Thyroid gland (tissue), 4 donors: ENCODE measurements around the gene DNAJB9. TPM values are rescaled to one million over a fixed set of nuclear protein-coding genes. Genes with fewer than 3 reads are reported as not detected.
"Not testable (repeated sequence)": the region's sequence is repeated elsewhere in the genome, so short reads cannot be mapped to it uniquely, and the experiment has no call there.

Source experiments
- DNase-seq, 2 donors: peaks; one replicate each; pipeline ENCODE4 v3.0.0-alpha.2; 2019
- H3K27ac ChIP-seq, 3 donors: fragments of 200-600 bp; sonication (generic); 1 replicate in 2 of 3; 2 replicates in 1 of 3; pipeline ENCODE4 v1.5.1; 2016 to 2019; ENCODE audit warnings: mild to moderate bottlenecking in 1 of 3, moderate library complexity in 1 of 3
- H3K27me3 ChIP-seq: fragments of 200-600 bp; sonication (generic); one replicate; pipeline ENCODE4 v1.5.1; 2019
- H3K36me3 ChIP-seq, 2 donors: fragments of 200-600 bp; sonication (generic); one replicate each; pipeline ENCODE4 v1.5.1; 2016 to 2019
- H3K4me1 ChIP-seq, 2 donors: fragments of 200-600 bp; sonication (generic); one replicate each; pipeline ENCODE4 v1.5.1; 2017 to 2019
- H3K4me3 ChIP-seq, 3 donors: fragments of 200-600 bp; sonication (generic); replicated peaks in 1 of 3; 1 replicate in 2 of 3; 2 replicates in 1 of 3; pipeline ENCODE4 v1.5.1; 2016; ENCODE audit warnings: mild to moderate bottlenecking in 1 of 3
- H3K9me3 ChIP-seq: fragments of 200-600 bp; sonication (generic); one replicate; pipeline ENCODE4 v1.5.1; 2017
- CTCF ChIP-seq, 6 experiments: fragments of 200-600 bp in 3 of 6; fragments of 450-650 bp in 3 of 6; sonication (generic) in 3 of 6; IDR thresholded peaks; one replicate each; pipeline ENCODE4 v1.5.1; 2016 to 2019; ENCODE audit warnings: antibody characterized with exemption in 6 of 6, mild to moderate bottlenecking in 2 of 6, inconsistent platforms in 1 of 6, moderate library complexity in 1 of 6
- POLR2A ChIP-seq, 2 donors: fragments of 450-650 bp; IDR thresholded peaks; one replicate each; pipeline ENCODE4 v1.6.1; 2017; ENCODE audit warnings: antibody characterized with exemption in 2 of 2, mild to moderate bottlenecking in 2 of 2, moderate library complexity in 1 of 2
- WGBS, 2 donors: methylation state at CpG; one replicate each; pipeline ENCODE4 v1.1.5; 2017; 5-methylcytosine and 5-hydroxymethylcytosine counted together
- intact Hi-C: fragments of 100-400 bp; cut with DNase I; formaldehyde crosslinking; loops from one replicate; pipeline ENCODE4 v1.15.1; 2023
- total RNA-seq, 4 donors: library from RNA; depleted of rRNA; stranded (reverse); fragments of >200 nt; gene quantifications; one replicate each; pipeline ENCODE4 v1.2.3, GENCODE V29; 2016

Gene DNAJB9
- total RNA-seq, 4 donors from 2014 or later: 68.4 to 105 (median 92.0) TPM

- DNase-seq: no peak
- H3K36me3 ChIP-seq: no peaks in the 10 kb centered on the region
- intact Hi-C loops: no loop called here
- no peak for TF ChIP-seq POLR2A (IDR thresholded peaks at IDR 0.05)
- no peak for TF ChIP-seq CTCF (IDR thresholded peaks at IDR 0.05)
- H3K27ac ChIP-seq: no peak overlapping the region
- H3K4me1 ChIP-seq: no peaks in the 10 kb centered on the region
- no peaks in the 10 kb centered on the region for H3K9me3 ChIP-seq
- no peaks in the 10 kb centered on the region for H3K27me3 ChIP-seq
- no peak overlapping the region for H3K4me3 ChIP-seq
- WGBS, 2 donors: 76 to 89% methylated on average over 1 of the region's 1 CpG
Observed at GRCh38 chr7:108535744-108536143, 33.9 kb upstream of the DNAJB9 start.

- Histone ChIP-seq H3K27me3 (no peaks in the 10 kb centered on the region), H3K27ac (no peak overlapping the region), H3K9me3 (no peaks in the 10 kb centered on the region), H3K4me3 (no peak overlapping the region), H3K4me1 (no peaks in the 10 kb centered on the region), H3K36me3 (no peaks in the 10 kb centered on the region)
- WGBS, 2 donors: 58 to 79% methylated on average over 2 of the region's 2 CpGs
- intact Hi-C loops: no loop called here
- TF ChIP-seq POLR2A (IDR thresholded peaks at IDR 0.05) (no peak), CTCF (IDR thresholded peaks at IDR 0.05) (no peak)
- no peak for DNase-seq
Observed at GRCh38 chr7:108537229-108537628, 32.4 kb upstream of the DNAJB9 start.

GRCh38 chr7:108538236-108538635 is 31.4 kb upstream of the DNAJB9 start:
- 73 to 82% methylated on average over 2 of the region's 2 CpGs for WGBS, 2 donors
- intact Hi-C loops, H3K27ac ChIP-seq, DNase-seq, H3K9me3 ChIP-seq, H3K36me3 ChIP-seq, H3K4me3 ChIP-seq, H3K4me1 ChIP-seq, H3K27me3 ChIP-seq: not testable (repeated sequence)

- H3K27me3 ChIP-seq, H3K9me3 ChIP-seq, H3K36me3 ChIP-seq, H3K27ac ChIP-seq, H3K4me1 ChIP-seq, H3K4me3 ChIP-seq, DNase-seq, intact Hi-C loops: not testable (repeated sequence)
- WGBS, 2 donors: 93 to 96% methylated on average over 4 of the region's 4 CpGs
Observed at GRCh38 chr7:108538685-108539084, 31.0 kb upstream of the DNAJB9 start.

- intact Hi-C loops: no loop called here
- DNase-seq: no peak
- Histone ChIP-seq H3K9me3 (no peaks in the 10 kb centered on the region), H3K4me1 (no peaks in the 10 kb centered on the region), H3K36me3 (no peaks in the 10 kb centered on the region), H3K27ac (no peak overlapping the region), H3K4me3 (no peak overlapping the region), H3K27me3 (no peaks in the 10 kb centered on the region)
- WGBS, 2 donors: 74 to 78% methylated on average over 2 of the region's 2 CpGs
- TF ChIP-seq POLR2A (IDR thresholded peaks at IDR 0.05) (no peak), CTCF (IDR thresholded peaks at IDR 0.05) (no peak)
Observed at GRCh38 chr7:108541478-108541877, 28.2 kb upstream of the DNAJB9 start.

GRCh38 chr7:108548141-108548896 is 21.4 kb upstream of the DNAJB9 start:
- H3K27ac ChIP-seq, H3K4me1 ChIP-seq, H3K9me3 ChIP-seq, intact Hi-C loops, H3K36me3 ChIP-seq, DNase-seq, H3K27me3 ChIP-seq, H3K4me3 ChIP-seq: not testable (repeated sequence)
- 90 to 95% methylated on average over 2 of the region's 2 CpGs for WGBS, 2 donors

GRCh38 chr7:108556665-108557064 is 13.0 kb upstream of the DNAJB9 start:
- H3K27me3 ChIP-seq, H3K36me3 ChIP-seq, H3K4me3 ChIP-seq, H3K27ac ChIP-seq, DNase-seq, intact Hi-C loops, H3K4me1 ChIP-seq, H3K9me3 ChIP-seq: not testable (repeated sequence)
